Neural progenitor cell (in vitro differentiated cells): Measurements from ENCODE around the gene EPHA3. TPM values are rescaled to one million over a fixed set of nuclear protein-coding genes. Genes with fewer than 3 reads are reported as not detected.

Experiments used
- DNase-seq: peaks from one replicate; pipeline ENCODE4 v3.0.0-alpha.2; 2016; ENCODE audit warnings: low spot score
- H2AFZ ChIP-seq: fragments of 200-600 bp; sonication (generic); replicated peaks from 2 replicates; pipeline ENCODE4 v1.6.1; 2016; ENCODE audit warnings: antibody characterized with exemption
- H3F3A ChIP-seq: fragments of 200-600 bp; sonication (generic); 2 replicates; pipeline ENCODE4 v1.6.1; 2016; ENCODE audit warnings: antibody characterized with exemption, low read depth
- H3K27ac ChIP-seq: fragments of 200-600 bp; sonication (generic); 2 replicates; pipeline ENCODE4 v1.5.1; 2016; ENCODE audit warnings: mild to moderate bottlenecking
- H3K27me3 ChIP-seq: fragments of 200-600 bp; sonication (generic); 2 replicates; pipeline ENCODE4 v1.6.1; 2016; ENCODE audit warnings: mild to moderate bottlenecking, moderate library complexity
- H3K36me3 ChIP-seq: fragments of 200-600 bp; sonication (generic); 2 replicates; pipeline ENCODE4 v1.5.1; 2016
- H3K4me1 ChIP-seq: fragments of 200-600 bp; sonication (generic); 2 replicates; pipeline ENCODE4 v1.6.1; 2016; ENCODE audit warnings: mixed run types
- H3K4me2 ChIP-seq: fragments of 200-600 bp; sonication (generic); 2 replicates; pipeline ENCODE4 v1.6.1; 2016
- H3K4me3 ChIP-seq: fragments of 200-600 bp; sonication (generic); 2 replicates; pipeline ENCODE4 v1.5.1; 2016
- H3K79me2 ChIP-seq: fragments of 200-600 bp; sonication (generic); 2 replicates; pipeline ENCODE4 v1.6.1; 2016; ENCODE audit warnings: low read depth
- H3K9ac ChIP-seq: fragments of 200-600 bp; sonication (generic); 2 replicates; pipeline ENCODE4 v1.6.1; 2016
- H3K9me3 ChIP-seq: fragments of 200-600 bp; sonication (generic); 2 replicates; pipeline ENCODE4 v1.5.1; 2016; ENCODE audit warnings: low read depth
- H4K20me1 ChIP-seq: fragments of 200-600 bp; sonication (generic); 2 replicates; pipeline ENCODE4 v1.6.1; 2016; ENCODE audit warnings: low read depth
- H3K27ac Mint-ChIP-seq: 3 replicates; pipeline ENCODE4 v1.8.0; 2021; ENCODE audit warnings: mixed read lengths
- H3K27me3 Mint-ChIP-seq: 2 replicates; pipeline ENCODE4 v1.8.0; 2022; ENCODE audit warnings: low read depth, mild to moderate bottlenecking, inconsistent platforms, moderate library complexity, mixed read lengths; ENCODE audit not compliant: insufficient read depth
- H3K36me3 Mint-ChIP-seq: 3 replicates; pipeline ENCODE4 v1.8.0; 2021; ENCODE audit warnings: mixed read lengths
- H3K4me1 Mint-ChIP-seq: 3 replicates; pipeline ENCODE4 v1.8.0; 2021; ENCODE audit warnings: mixed read lengths
- H3K4me3 Mint-ChIP-seq: 3 replicates; pipeline ENCODE4 v1.8.0; 2021; ENCODE audit warnings: mild to moderate bottlenecking, moderate library complexity, mixed read lengths
- H3K9me3 Mint-ChIP-seq: 3 replicates; pipeline ENCODE4 v1.8.0; 2020; ENCODE audit warnings: mixed read lengths
- CTCF ChIP-seq: fragments of 200-600 bp; sonication (generic); IDR thresholded peaks from 2 replicates; pipeline ENCODE4 v1.5.1; 2017; ENCODE audit warnings: antibody characterized with exemption, mild to moderate bottlenecking
- EZH2 ChIP-seq: fragments of 200-600 bp; sonication (generic); IDR thresholded peaks from 2 replicates; pipeline ENCODE4 v1.6.1; 2017; ENCODE audit warnings: antibody characterized with exemption, mild to moderate bottlenecking, moderate library complexity
- EZH2phosphoT487 ChIP-seq: fragments of 200-600 bp; sonication (generic); IDR thresholded peaks from 2 replicates; pipeline ENCODE4 v1.6.1; 2017; ENCODE audit warnings: antibody characterized with exemption
- total RNA-seq: library from RNA; depleted of rRNA; stranded (reverse); fragments of >200 nt; gene quantifications from 2 replicates; pipeline ENCODE4 v1.2.3, GENCODE V29; 2015; ENCODE audit warnings: low replicate concordance

Gene EPHA3
- total RNA-seq, 1 donor from 2014 or later = 0.36 TPM

- Histone ChIP-seq H3K4me2 (no peak overlapping the region), H3K36me3 (no peaks in the 10 kb centered on the region), H3K4me1 (no peaks in the 10 kb centered on the region), H2AFZ (no peak overlapping the region), H3K9ac (no peak overlapping the region), H4K20me1 (no peaks in the 10 kb centered on the region), H3K4me3 (no peak overlapping the region), H3K9me3 (no peaks in the 10 kb centered on the region), H3K79me2 (no peaks in the 10 kb centered on the region), H3K27me3 (no peaks in the 10 kb centered on the region), H3K27ac (no peak overlapping the region), H3F3A (no peaks in the 10 kb centered on the region)
- Mint-ChIP-seq H3K4me3 (no peak overlapping the region), H3K4me1 (peaks cover 7% of the 10 kb centered on the region), H3K9me3 (peaks cover 20% of the 10 kb centered on the region), H3K27me3 (peaks cover 2% of the 10 kb centered on the region), H3K36me3 (peaks cover 13% of the 10 kb centered on the region), H3K27ac (peak overlapping the region; percentile 55)
- no peak for TF ChIP-seq EZH2phosphoT487
- TF ChIP-seq EZH2 = no peak
- TF ChIP-seq CTCF = no peak
- no peak for DNase-seq
Observed at GRCh38 chr3:89217148-89217685, 109.8 kb downstream of the EPHA3 start.

GRCh38 chr3:89221924-89222323 lies 114.5 kb downstream of the EPHA3 start:
- Mint-ChIP-seq H3K27me3 (peaks cover 2% of the 10 kb centered on the region), H3K4me1 (peaks cover 8% of the 10 kb centered on the region), H3K9me3 (peaks cover 17% of the 10 kb centered on the region), H3K27ac (no peak overlapping the region), H3K4me3 (no peak overlapping the region), H3K36me3 (peaks cover 10% of the 10 kb centered on the region)
- H3K4me1 ChIP-seq = no peaks in the 10 kb centered on the region
- no peaks in the 10 kb centered on the region for H4K20me1 ChIP-seq
- H3K36me3 ChIP-seq = no peaks in the 10 kb centered on the region
- TF ChIP-seq EZH2 (no peak), CTCF (no peak), EZH2phosphoT487 (no peak)
- H3K27me3 ChIP-seq = no peaks in the 10 kb centered on the region
- no peaks in the 10 kb centered on the region for H3K9me3 ChIP-seq
- H3K27ac ChIP-seq = no peak overlapping the region
- no peak overlapping the region for H3K4me3 ChIP-seq
- no peak overlapping the region for H2AFZ ChIP-seq
- no peak for DNase-seq
- H3F3A ChIP-seq = no peaks in the 10 kb centered on the region
- H3K79me2 ChIP-seq = no peaks in the 10 kb centered on the region
- H3K9ac ChIP-seq = no peak overlapping the region
- H3K4me2 ChIP-seq = no peak overlapping the region

GRCh38 chr3:89223188-89223587 lies 115.8 kb downstream of the EPHA3 start:
- Histone ChIP-seq H3K4me1 (no peaks in the 10 kb centered on the region), H3K27me3 (no peaks in the 10 kb centered on the region), H3K79me2 (no peaks in the 10 kb centered on the region), H3K9me3 (no peaks in the 10 kb centered on the region), H3K27ac (no peak overlapping the region), H3K4me3 (no peak overlapping the region), H3K9ac (no peak overlapping the region), H2AFZ (no peak overlapping the region), H3K4me2 (no peak overlapping the region), H3F3A (no peaks in the 10 kb centered on the region), H4K20me1 (no peaks in the 10 kb centered on the region), H3K36me3 (no peaks in the 10 kb centered on the region)
- Mint-ChIP-seq H3K36me3 (peaks cover 7% of the 10 kb centered on the region), H3K4me1 (peaks cover 8% of the 10 kb centered on the region), H3K9me3 (peaks cover 15% of the 10 kb centered on the region), H3K4me3 (no peak overlapping the region), H3K27me3 (no peaks in the 10 kb centered on the region), H3K27ac (no peak overlapping the region)
- no peak for DNase-seq
- TF ChIP-seq EZH2phosphoT487 (no peak), EZH2 (no peak), CTCF (no peak)
